Kidney (tissue), 14 donors: ENCODE results near the gene HOXA13. TPM values are rescaled to one million over a fixed set of nuclear protein-coding genes. Genes with fewer than 3 reads are reported as not detected.

Experiments
- DNase-seq, 5 donors: peaks; one replicate each; pipeline ENCODE4 v3.0.0-alpha.2; 2013 to 2020
- FAIRE-seq: peaks from 2 replicates; lab custom pipeline; 2012; peaks lifted over from hg19 to GRCh38; lab: Jason Lieb, UNC
- H3K27ac ChIP-seq, 2 donors: one replicate each; pipeline ENCODE4 v1.7.0; 2013; ENCODE audit warnings: low read depth in 2 of 2, low read length in 2 of 2, inconsistent platforms in 1 of 2
- H3K27me3 ChIP-seq: one replicate; pipeline ENCODE4 v1.7.1; 2013; ENCODE audit warnings: low read length, inconsistent platforms; ENCODE audit not compliant: control insufficient read depth, insufficient read depth
- H3K36me3 ChIP-seq, 3 donors: one replicate each; pipeline versions ENCODE4 v1.7.0 to v1.7.1; 2013; ENCODE audit warnings: low read length in 3 of 3, control low read depth in 1 of 3, inconsistent platforms in 1 of 3; ENCODE audit not compliant: insufficient read depth in 3 of 3, control insufficient read depth in 2 of 3
- H3K4me1 ChIP-seq, 3 donors: one replicate each; pipeline versions ENCODE4 v1.7.0 to v1.7.1; 2013; ENCODE audit warnings: low read length in 3 of 3, inconsistent platforms in 1 of 3, low read depth in 1 of 3; ENCODE audit not compliant: control insufficient read depth in 2 of 3, insufficient read depth in 2 of 3
- H3K4me3 ChIP-seq, 3 donors: one replicate each; pipeline versions ENCODE4 v1.7.0 to v1.8.1; 2013; ENCODE audit warnings: low read length in 3 of 3, control low read depth in 1 of 3, inconsistent platforms in 1 of 3
- H3K9ac ChIP-seq, 3 donors: one replicate each; pipeline versions ENCODE4 v1.7.0 to v1.7.1; 2013; ENCODE audit warnings: low read length in 3 of 3, control low read depth in 1 of 3, inconsistent platforms in 1 of 3
- H3K9me3 ChIP-seq, 3 donors: one replicate each; pipeline versions ENCODE4 v1.7.0 to v1.7.1; 2013; ENCODE audit warnings: low read length in 3 of 3, control low read depth in 1 of 3, inconsistent platforms in 1 of 3; ENCODE audit not compliant: control insufficient read depth in 2 of 3, insufficient read depth in 1 of 3
- CTCF ChIP-seq: IDR thresholded peaks from 3 replicates; pipeline ENCODE4 v1.5.1; 2012; ENCODE audit warnings: mild to moderate bottlenecking, moderate library complexity, borderline replicate concordance; ENCODE audit not compliant: insufficient read depth; ENCODE audit errors: extremely low read depth
- intact Hi-C: fragments of 100-400 bp; cut with DNase I; formaldehyde crosslinking; loops from one replicate; pipeline ENCODE4 v1.11.1; 2022
- polyA plus RNA-seq: library from polyadenylated mRNA; stranded (reverse); fragments of 350-450 nt; fragmentation: Illumina TruSeq; extraction: RNeasy Lipid Tissue Mini Kit (QIAGEN cat#74804); gene quantifications from one replicate; pipeline ENCODE4 v1.2.3, GENCODE V29; 2014; ENCODE audit warnings: low read depth, low replicate concordance; ENCODE audit not compliant: insufficient read depth
- total RNA-seq: library from RNA; stranded (reverse); fragmentation: NEBNext Ultra II Directional; extraction: Animal tissue kit (Norgen Biotek cat#: 25700); gene quantifications from one replicate; pipeline ENCODE4 v1.2.1, GENCODE V29; 2021
- donor health status: control.
- donor health status: control.
- donor health status: control.
- donor health status: control.
- donor health status: control.
- donor health status: DM: yes; HTN: yes; CAD: no.
- donor health status: Normal renal cell carcinoma (clear cell type).

The HOXA13 gene
- total and polyA plus RNA-seq, 2 donors from 2014 or later = 0.17 to 0.44 TPM

- Histone ChIP-seq H3K36me3 (no peaks in the 10 kb centered on the region), H3K9me3 (peaks cover 0 to 4% (median 0%) of the 10 kb centered on the region in 3 donors), H3K27me3 (peaks cover 83% of the 10 kb centered on the region), H3K27ac (no peak overlapping the region), H3K4me3 (no peak overlapping the region), H3K4me1 (peaks cover 0 to 7% (median 5%) of the 10 kb centered on the region in 3 donors), H3K9ac (no peak overlapping the region)
- no peak for FAIRE-seq
- intact Hi-C loops = loop anchor here (10.0 kb wide), 1 partner anchor 370 kb away; no protein-coding TSS in a partner anchor
- DNase-seq = peak in 4 of 5 donors; percentile 46 to 66 (median 58)
- no peak for TF ChIP-seq CTCF
Measured at GRCh38 chr7:27204851-27205322, 5.0 kb upstream of the HOXA13 start.

DNA sequence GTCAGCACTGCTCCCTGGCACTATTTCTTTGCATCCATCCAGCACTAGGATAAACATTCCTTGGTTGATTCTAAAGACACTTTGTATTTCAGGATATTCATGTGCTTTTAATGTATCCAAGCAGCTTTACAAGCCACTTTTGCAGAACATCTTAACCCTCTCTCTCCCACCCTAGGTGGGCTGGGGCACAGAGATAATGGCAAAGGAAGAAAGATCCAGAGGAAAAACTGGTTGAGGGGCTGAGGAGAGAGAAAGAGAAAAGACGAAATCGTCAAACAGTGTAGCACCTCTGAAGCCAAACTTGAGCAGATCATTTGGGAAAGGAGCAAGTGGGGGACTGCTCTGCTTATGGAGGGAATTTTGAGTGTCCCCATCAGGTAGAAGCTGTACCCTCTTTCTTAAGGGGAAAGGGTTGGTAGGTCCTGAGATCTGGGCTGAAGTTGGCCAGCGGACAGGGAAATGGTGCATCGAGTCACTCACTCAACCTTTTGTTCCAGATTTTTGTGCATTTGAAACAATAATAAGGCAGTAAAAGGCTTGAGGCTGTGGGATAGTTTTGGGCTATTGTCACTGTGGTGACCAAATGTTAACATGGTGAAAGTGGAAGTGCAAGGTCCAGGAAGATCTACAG lies 4.2 kb upstream of the HOXA13 start:
- no peak overlapping the region for H3K4me3 ChIP-seq
- H3K27ac ChIP-seq = no peak overlapping the region
- intact Hi-C loops = loop anchor here (10.0 kb wide), 1 partner anchor 371 kb away; no protein-coding TSS in a partner anchor
- TF ChIP-seq CTCF = no peak
- H3K4me1 ChIP-seq = peaks cover 0 to 7% (median 5%) of the 10 kb centered on the region in 3 donors
- peak in 2 of 5 donors; percentile 8 to 19 for DNase-seq
- no peaks in the 10 kb centered on the region for H3K36me3 ChIP-seq
- H3K9me3 ChIP-seq = peaks cover 0 to 4% (median 0%) of the 10 kb centered on the region in 3 donors
- H3K9ac ChIP-seq = no peak overlapping the region
- peaks cover 84% of the 10 kb centered on the region for H3K27me3 ChIP-seq
- FAIRE-seq = no peak

GRCh38 chr7:27203365-27203953 lies 3.6 kb upstream of the HOXA13 start:
- no peak for TF ChIP-seq CTCF
- peaks cover 0 to 7% (median 5%) of the 10 kb centered on the region in 3 donors for H3K4me1 ChIP-seq
- H3K9ac ChIP-seq = no peak overlapping the region
- peaks cover 0 to 4% (median 0%) of the 10 kb centered on the region in 3 donors for H3K9me3 ChIP-seq
- intact Hi-C loops = loop anchor here (10.0 kb wide), 1 partner anchor 371 kb away; no protein-coding TSS in a partner anchor
- H3K36me3 ChIP-seq = no peaks in the 10 kb centered on the region
- no peak overlapping the region for H3K27ac ChIP-seq
- no peak for FAIRE-seq
- no peak overlapping the region for H3K4me3 ChIP-seq
- peaks cover 85% of the 10 kb centered on the region for H3K27me3 ChIP-seq
- peak in 1 of 5 donors; percentile 20 for DNase-seq
